ENCODE results near the gene GCHFR.

DNA sequence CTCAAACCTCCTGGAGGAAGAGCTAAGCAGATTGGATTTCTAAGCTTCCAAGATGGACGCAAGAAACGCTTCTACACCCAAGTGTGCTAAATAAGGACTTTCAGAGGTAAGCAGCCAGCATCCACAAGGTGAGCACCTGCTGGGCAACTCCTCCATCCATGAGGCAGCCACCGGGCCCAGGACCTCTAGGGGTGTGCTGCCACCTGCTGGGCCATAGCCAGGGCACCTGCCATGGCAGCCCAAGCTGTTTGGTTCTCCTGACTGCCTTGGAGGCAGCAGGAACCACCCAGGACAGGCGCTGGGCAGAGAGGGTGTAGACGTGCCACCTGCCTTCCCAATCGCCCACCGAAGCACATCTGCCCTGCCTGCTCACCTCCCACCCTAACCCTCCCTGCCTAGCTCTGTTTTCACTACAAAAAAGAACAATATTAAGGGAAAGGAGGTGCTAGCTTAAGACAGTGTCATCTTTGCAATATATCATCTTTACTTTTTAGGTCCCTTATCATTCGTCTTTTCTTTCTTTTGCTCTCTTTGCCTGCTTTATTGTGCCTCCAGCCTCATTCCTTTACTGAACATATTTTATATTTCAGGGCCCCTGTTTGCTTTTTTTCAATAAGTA lies 18.9 kb downstream of the GCHFR start:
- TF ChIP-seq CTCF (IDR thresholded peaks at IDR 0.05) (peak; percentile 55 to 87 (median 76)), EP300 (IDR thresholded peaks at IDR 0.05; ENCODE audit: low read depth) (no peak)

Measured in transverse colon (tissue), 3 donors.